SK-N-MC (cell line): ENCODE data around the gene ADGRL3.

Experiments
- EZH2 ChIP-seq: fragments of 200-600 bp; sonication (generic); IDR thresholded peaks from one replicate; pipeline ENCODE4 v1.6.1; 2017; ENCODE audit warnings: antibody characterized with exemption
- FOXP2 ChIP-seq: optimal IDR thresholded peaks from 2 replicates; pipeline ENCODE3; 2011; ENCODE audit warnings: mild to moderate bottlenecking, moderate library complexity; ENCODE audit not compliant: insufficient read depth; ENCODE audit errors: extremely low read length, control extremely low read depth
- POLR2AphosphoS5 ChIP-seq: IDR thresholded peaks from 2 replicates; pipeline ENCODE4 v1.6.1; 2012; ENCODE audit warnings: mild to moderate bottlenecking, low read depth, low read length, borderline replicate concordance

- TF ChIP-seq EZH2 = no peak
- TF ChIP-seq POLR2AphosphoS5 = no peak
- no peak for TF ChIP-seq FOXP2
These were observed 74.2 kb downstream of the ADGRL3 start for GRCh38 chr4:61274286-61274685.
